H1 (cell line): ENCODE data around the gene WDR75. TPM values are rescaled to one million over a fixed set of nuclear protein-coding genes. Genes with fewer than 3 reads are reported as not detected.

Experiments
- ASH2L ChIP-seq: fragments of 200-600, 300-600 bp; sonication (generic); IDR thresholded peaks from one replicate; pipeline ENCODE4 v1.7.1; 2017; ENCODE audit warnings: low read length
- CTCF ChIP-seq, 3 experiments: IDR thresholded peaks; 1 replicate in 2 of 3; 2 replicates in 1 of 3; pipeline versions ENCODE4 v1.5.1 to v1.6.1; 2011; ENCODE audit warnings: low read length in 3 of 3, mild to moderate bottlenecking in 3 of 3, inconsistent platforms in 2 of 3, low read depth in 1 of 3, moderate library complexity in 1 of 3; ENCODE audit not compliant: insufficient read depth in 1 of 3; ENCODE audit errors: control extremely low read depth in 1 of 3
- SIN3A ChIP-seq, 2 experiments: IDR thresholded peaks in 1 of 2; conservative IDR thresholded peaks in 1 of 2; 2 replicates each; pipeline ENCODE4 v1.6.1; 2011 to 2012; ENCODE audit warnings: low read length in 2 of 2, improper control_type of control experiment in 1 of 2, low read depth in 1 of 2, mild to moderate bottlenecking in 1 of 2
- SRF ChIP-seq: IDR thresholded peaks from 2 replicates; pipeline ENCODE4 v1.6.1; 2011; ENCODE audit warnings: mild to moderate bottlenecking, low read depth, low read length, moderate library complexity
- polyA plus RNA-seq, 7 experiments: library from polyadenylated mRNA; depleted of rRNA in 3 of 7; stranded (reverse) in 5 of 7; unstranded in 2 of 7; fragments of >200 nt in 5 of 7; fragments of 200-250 nt in 2 of 7; gene quantifications; 1 replicate in 5 of 7; 2 replicates in 1 of 7; 4 replicates in 1 of 7; pipeline versions ENCODE4 v1.2.1 to v1.2.3, GENCODE V29; 2011 to 2013; ENCODE audit warnings: missing spikeins in 2 of 7, mixed read lengths in 2 of 7
- total RNA-seq: library from RNA; stranded (reverse); fragmentation: NEBNext Ultra II Directional; extraction: Animal tissue kit (Norgen Biotek cat#: 25700); gene quantifications from 2 replicates; pipeline ENCODE4 v1.2.1, GENCODE V29; 2021

WDR75 gene
- total and polyA plus RNA-seq, 2 of the 8 experiments (the other 6 are each of a cell fraction or from before 2014, with no cell fraction given), result 26.9 to 77.1 TPM

GRCh38 chr2:189441709-189442074, 418 bp downstream of the WDR75 start (continued):
- TF ChIP-seq SRF, result no peak
- no peak for TF ChIP-seq SIN3A (conservative IDR thresholded peaks at IDR 0.05 in 1 of 2, IDR thresholded peaks at IDR 0.05 in 1 of 2; ENCODE audit: low read depth in 1 of 2, low read length in 2 of 2)
- no peak for TF ChIP-seq ASH2L
- TF ChIP-seq CTCF (IDR thresholded peaks at IDR 0.05; ENCODE audit: control extremely low read depth in 1 of 3, insufficient read depth in 1 of 3, low read depth in 1 of 3, low read length in 3 of 3), result no peak
- TF ChIP-seq, all 59 proteins: peak for 0
